ENCODE measurements around the gene ALKBH2.

- no peak for TF ChIP-seq POLR2A (IDR thresholded peaks at IDR 0.05)
- TF ChIP-seq CTCF (IDR thresholded peaks at IDR 0.05): no peak
Observed at GRCh38 chr12:109100741-109101140, 7.5 kb upstream of the ALKBH2 start.

All from adrenal gland (tissue), 5 donors.